Gastroesophageal sphincter (tissue), 4 donors: ENCODE measurements around the gene RFT1. TPM values are rescaled to one million over a fixed set of nuclear protein-coding genes. Genes with fewer than 3 reads are reported as not detected.

Experiments
- ATAC-seq: fragments of 150-250 bp; one replicate; pipeline ENCODE4 v1.9.1; 2016; ENCODE audit warnings: mild to moderate bottlenecking, moderate library complexity
- H3K27ac ChIP-seq, 4 donors: fragments of 200-600 bp; sonication (generic) in 3 of 4; 1 replicate in 3 of 4; 2 replicates in 1 of 4; pipeline ENCODE4 v1.5.1; 2016 to 2019
- H3K27me3 ChIP-seq: fragments of 200-600 bp; sonication (generic); one replicate; pipeline ENCODE4 v1.5.1; 2019
- H3K36me3 ChIP-seq, 2 donors: fragments of 200-600 bp; sonication (generic); one replicate each; pipeline ENCODE4 v1.5.1; 2019; ENCODE audit warnings: control low read depth in 1 of 2
- H3K4me1 ChIP-seq, 3 donors: fragments of 200-600 bp; sonication (generic); 1 replicate in 2 of 3; 2 replicates in 1 of 3; pipeline ENCODE4 v1.5.1; 2016 to 2019; ENCODE audit warnings: control low read depth in 2 of 3
- H3K4me3 ChIP-seq, 2 donors: fragments of 200-600 bp; sonication (generic); one replicate each; pipeline ENCODE4 v1.5.1; 2019; ENCODE audit warnings: mild to moderate bottlenecking in 1 of 2, moderate library complexity in 1 of 2
- H3K9me3 ChIP-seq, 3 donors: fragments of 200-600 bp; sonication (generic); one replicate each; pipeline ENCODE4 v1.5.1; 2017 to 2019; ENCODE audit warnings: control low read depth in 2 of 3
- CTCF ChIP-seq, 4 experiments: fragments of 200-600 bp in 2 of 4; fragments of 450-650 bp in 2 of 4; sonication (generic) in 1 of 4; IDR thresholded peaks; one replicate each; pipeline ENCODE4 v1.5.1; 2017 to 2019; ENCODE audit warnings: antibody characterized with exemption in 4 of 4, mild to moderate bottlenecking in 2 of 4, moderate library complexity in 2 of 4
- EP300 ChIP-seq: sonication (generic); formaldehyde crosslinking; IDR thresholded peaks from one replicate; pipeline ENCODE4 v1.6.1; 2017; ENCODE audit warnings: antibody characterized with exemption, mild to moderate bottlenecking
- POLR2A ChIP-seq, 2 donors: fragments of 450-650 bp; IDR thresholded peaks; one replicate each; pipeline ENCODE4 v1.6.1; 2017; ENCODE audit warnings: antibody characterized with exemption in 2 of 2, mild to moderate bottlenecking in 2 of 2, moderate library complexity in 1 of 2
- POLR2AphosphoS5 ChIP-seq: sonication (generic); formaldehyde crosslinking; IDR thresholded peaks from one replicate; pipeline ENCODE4 v1.6.1; 2017; ENCODE audit warnings: antibody characterized with exemption
- WGBS, 2 donors: methylation state at CpG; one replicate each; pipeline ENCODE4 v1.1.5; 2018; ENCODE audit warnings: low coverage in 1 of 2; 5-methylcytosine and 5-hydroxymethylcytosine counted together
- total RNA-seq, 4 donors: library from RNA; depleted of rRNA; stranded (reverse); fragments of >200 nt; gene quantifications; one replicate each; pipeline ENCODE4 v1.1.0, GENCODE V29; 2016

RFT1 gene, protein sequence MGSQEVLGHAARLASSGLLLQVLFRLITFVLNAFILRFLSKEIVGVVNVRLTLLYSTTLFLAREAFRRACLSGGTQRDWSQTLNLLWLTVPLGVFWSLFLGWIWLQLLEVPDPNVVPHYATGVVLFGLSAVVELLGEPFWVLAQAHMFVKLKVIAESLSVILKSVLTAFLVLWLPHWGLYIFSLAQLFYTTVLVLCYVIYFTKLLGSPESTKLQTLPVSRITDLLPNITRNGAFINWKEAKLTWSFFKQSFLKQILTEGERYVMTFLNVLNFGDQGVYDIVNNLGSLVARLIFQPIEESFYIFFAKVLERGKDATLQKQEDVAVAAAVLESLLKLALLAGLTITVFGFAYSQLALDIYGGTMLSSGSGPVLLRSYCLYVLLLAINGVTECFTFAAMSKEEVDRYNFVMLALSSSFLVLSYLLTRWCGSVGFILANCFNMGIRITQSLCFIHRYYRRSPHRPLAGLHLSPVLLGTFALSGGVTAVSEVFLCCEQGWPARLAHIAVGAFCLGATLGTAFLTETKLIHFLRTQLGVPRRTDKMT
- 1 to 10 TPM; 6.5 to 7.6 (median 7.2) TPM for total RNA-seq

- H3K4me1 ChIP-seq: peaks cover 0 to 45% (median 14%) of the 10 kb centered on the region in 3 donors
- H3K4me3 ChIP-seq: peak within 1 kb of the TSS; percentile 82 to 91
- TF ChIP-seq CTCF (IDR thresholded peaks at IDR 0.05): peak in 3 of 4 experiments; percentile 8 to 37 (median 31)
- TF ChIP-seq POLR2A (IDR thresholded peaks at IDR 0.05): peak; percentile 30 to 75
- peak; percentile 78 for TF ChIP-seq POLR2AphosphoS5
- no peak for TF ChIP-seq EP300
- WGBS, 2 donors: 5 to 22% methylated on average over 3 to 15 of the region's 41 CpGs
- H3K36me3 ChIP-seq: peaks cover 0 to 17% of the 10 kb centered on the region in 2 donors
- no peaks in the 10 kb centered on the region for H3K9me3 ChIP-seq
- H3K27ac ChIP-seq: peak within 1 kb of the TSS; percentile 87 to 94 (median 91)
- H3K27me3 ChIP-seq: no peaks in the 10 kb centered on the region
- ATAC-seq: peak; percentile 96
Measured at GRCh38 chr3:53130179-53131061, at the start of gene RFT1. RFT1 (minus strand) TSS chr3:53130435; CDS start chr3:53130400, 35 bp downstream.

DNA sequence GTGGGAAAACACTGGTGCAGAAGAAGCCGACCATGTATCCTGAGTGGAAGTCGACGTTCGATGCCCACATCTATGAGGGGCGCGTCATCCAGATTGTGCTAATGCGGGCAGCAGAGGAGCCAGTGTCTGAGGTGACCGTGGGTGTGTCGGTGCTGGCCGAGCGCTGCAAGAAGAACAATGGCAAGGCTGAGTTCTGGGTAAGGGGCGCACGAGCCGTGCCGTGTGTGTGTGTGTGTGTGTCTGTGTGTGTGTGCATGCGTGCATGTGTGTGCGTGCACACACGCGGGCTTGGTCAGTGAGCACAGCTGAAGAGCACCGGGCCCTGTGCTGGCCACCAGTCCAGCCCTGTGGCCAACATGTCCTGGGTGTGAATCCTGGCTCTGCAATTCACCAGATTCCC lies 49.3 kb upstream of the RFT1 start:
- 90 to 93% methylated on average over 2 to 3 of the region's 20 CpGs for WGBS, 2 donors
- H3K4me1 ChIP-seq: no peaks in the 10 kb centered on the region
- no peaks in the 10 kb centered on the region for H3K27me3 ChIP-seq
- no peak overlapping the region for H3K4me3 ChIP-seq
- no peak for TF ChIP-seq EP300
- TF ChIP-seq POLR2AphosphoS5: no peak
- no peak for TF ChIP-seq CTCF (IDR thresholded peaks at IDR 0.05)
- TF ChIP-seq POLR2A (IDR thresholded peaks at IDR 0.05): no peak
- H3K9me3 ChIP-seq: no peaks in the 10 kb centered on the region
- no peak for ATAC-seq
- peaks cover 0 to 82% of the 10 kb centered on the region in 2 donors for H3K36me3 ChIP-seq
- H3K27ac ChIP-seq: no peak overlapping the region

GRCh38 chr3:53178246-53178645 lies 48.0 kb upstream of the RFT1 start:
- no peak for ATAC-seq
- no CpG with 5 or more reads among the region's 15 CpGs for WGBS, 2 donors

More at GRCh38 chr3:53178246-53178645, 48.0 kb upstream of the RFT1 start:
- TF ChIP-seq EP300 (no peak), CTCF (IDR thresholded peaks at IDR 0.05) (no peak), POLR2AphosphoS5 (no peak), POLR2A (IDR thresholded peaks at IDR 0.05) (no peak)
- Histone ChIP-seq H3K27me3 (no peaks in the 10 kb centered on the region), H3K9me3 (no peaks in the 10 kb centered on the region), H3K27ac (no peak overlapping the region), H3K36me3 (peaks cover 0 to 80% of the 10 kb centered on the region in 2 donors), H3K4me1 (no peaks in the 10 kb centered on the region), H3K4me3 (no peak overlapping the region)
